Activated CD4-positive, CD25-positive, alpha-beta regulatory T cell (primary cell): ENCODE results near the gene CD72.
"Not testable (repeated sequence)": the region's sequence is repeated elsewhere in the genome, so short reads cannot be mapped to it uniquely, and the experiment has no call there.

Experiments used
- DNase-seq, 4 experiments: peaks; one replicate each; lab custom pipeline; 2025; lab: John Stamatoyannopoulos, UW

CD72 gene

DNA sequence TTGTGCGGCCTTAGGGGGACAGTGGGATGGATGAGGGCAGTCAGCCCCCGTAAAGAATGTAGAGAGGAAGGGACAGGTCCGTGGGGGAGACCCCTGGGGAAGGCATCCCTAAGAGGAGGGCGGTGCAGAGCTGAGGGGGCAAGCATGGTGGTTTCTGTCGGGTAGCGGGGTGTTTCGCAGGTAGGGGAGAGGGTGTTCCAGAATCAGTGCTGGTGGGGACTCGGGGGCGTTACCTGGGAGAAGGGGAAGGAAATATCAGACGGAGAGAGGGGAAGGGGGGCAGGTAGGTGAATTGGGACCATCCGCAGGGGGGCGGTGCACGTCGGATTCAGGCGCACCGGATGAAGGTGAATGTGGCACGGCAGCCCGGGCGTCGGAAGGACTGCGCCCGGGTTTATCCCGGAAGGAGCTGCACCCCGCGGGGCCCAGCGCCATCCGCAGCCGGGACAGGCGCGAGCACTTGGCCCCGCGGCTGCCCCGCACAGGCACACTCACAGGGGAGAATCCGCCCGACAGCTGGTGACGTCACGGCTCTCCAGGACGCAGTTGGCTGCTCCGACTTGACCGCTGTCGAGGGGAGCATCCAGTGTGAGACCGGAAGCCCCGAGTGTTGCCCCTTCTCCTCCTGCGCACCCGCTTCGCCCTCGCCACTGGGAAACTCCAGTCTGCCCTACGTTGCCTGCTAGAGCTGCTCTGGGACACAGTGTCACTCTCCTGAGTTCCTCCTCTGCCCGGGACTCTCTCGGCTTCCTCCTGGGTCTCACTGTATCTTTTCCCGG lies 1.3 kb downstream of the CD72 start:
- DNase-seq, result peak; percentile 31 to 51 (median 34)

GRCh38 chr9:35615981-35616680 lies 2.1 kb downstream of the CD72 start:
- DNase-seq, result no peak

DNA sequence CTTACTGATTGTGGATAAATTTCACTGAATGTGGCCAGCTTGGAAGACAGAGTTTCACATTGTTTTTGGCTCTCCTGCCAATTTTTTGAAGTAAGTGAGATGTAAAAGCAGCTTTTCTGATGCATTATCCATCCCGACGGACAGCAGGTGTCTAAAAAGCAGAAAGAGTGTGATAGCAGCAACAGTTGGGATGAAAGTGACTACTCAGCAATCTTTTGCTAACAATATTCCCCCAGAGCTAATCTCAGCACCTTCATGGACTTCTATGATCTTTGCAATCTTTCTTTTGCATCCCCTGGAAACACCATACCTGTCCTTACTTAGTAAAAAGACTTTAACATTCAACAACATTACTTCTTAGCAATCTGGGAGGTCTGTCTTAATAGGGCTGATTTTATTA lies 5.4 kb downstream of the CD72 start:
- DNase-seq, result no peak

- DNase-seq, result not testable (repeated sequence)
Observed at GRCh38 chr9:35612066-35612465, 6.1 kb downstream of the CD72 start.

DNA sequence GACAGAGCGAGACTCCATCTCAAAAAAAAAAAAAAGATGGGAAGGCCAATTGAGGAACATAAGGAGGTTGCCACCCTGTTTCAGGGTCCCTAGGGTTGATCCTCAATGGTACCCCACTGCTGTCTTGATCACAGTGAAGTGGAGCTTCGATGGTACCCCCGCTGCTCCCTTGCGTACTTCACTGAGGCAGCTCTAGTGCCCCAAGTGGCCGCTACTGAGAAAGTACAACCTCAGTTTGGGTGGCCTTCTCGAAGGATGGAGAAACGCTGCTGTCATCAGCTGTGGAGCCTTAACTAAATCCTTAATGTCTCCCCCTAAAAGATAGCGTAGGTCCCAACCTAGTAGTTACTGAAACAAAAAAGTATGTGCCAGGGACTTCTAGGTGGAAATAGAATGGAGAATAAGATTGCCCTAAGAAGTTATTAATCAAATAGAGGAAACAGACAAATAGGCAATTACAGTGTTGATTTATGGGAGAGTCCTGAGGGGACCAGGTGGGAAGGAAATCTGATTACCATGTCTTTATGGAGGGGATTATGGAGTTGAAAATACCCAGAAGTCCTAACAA lies 6.9 kb downstream of the CD72 start:
- DNase-seq, result peak in 3 of 4 experiments; percentile 21 to 40 (median 21)

GRCh38 chr9:35609820-35610163 lies 8.4 kb downstream of the CD72 start:
- DNase-seq, result no peak

DNA sequence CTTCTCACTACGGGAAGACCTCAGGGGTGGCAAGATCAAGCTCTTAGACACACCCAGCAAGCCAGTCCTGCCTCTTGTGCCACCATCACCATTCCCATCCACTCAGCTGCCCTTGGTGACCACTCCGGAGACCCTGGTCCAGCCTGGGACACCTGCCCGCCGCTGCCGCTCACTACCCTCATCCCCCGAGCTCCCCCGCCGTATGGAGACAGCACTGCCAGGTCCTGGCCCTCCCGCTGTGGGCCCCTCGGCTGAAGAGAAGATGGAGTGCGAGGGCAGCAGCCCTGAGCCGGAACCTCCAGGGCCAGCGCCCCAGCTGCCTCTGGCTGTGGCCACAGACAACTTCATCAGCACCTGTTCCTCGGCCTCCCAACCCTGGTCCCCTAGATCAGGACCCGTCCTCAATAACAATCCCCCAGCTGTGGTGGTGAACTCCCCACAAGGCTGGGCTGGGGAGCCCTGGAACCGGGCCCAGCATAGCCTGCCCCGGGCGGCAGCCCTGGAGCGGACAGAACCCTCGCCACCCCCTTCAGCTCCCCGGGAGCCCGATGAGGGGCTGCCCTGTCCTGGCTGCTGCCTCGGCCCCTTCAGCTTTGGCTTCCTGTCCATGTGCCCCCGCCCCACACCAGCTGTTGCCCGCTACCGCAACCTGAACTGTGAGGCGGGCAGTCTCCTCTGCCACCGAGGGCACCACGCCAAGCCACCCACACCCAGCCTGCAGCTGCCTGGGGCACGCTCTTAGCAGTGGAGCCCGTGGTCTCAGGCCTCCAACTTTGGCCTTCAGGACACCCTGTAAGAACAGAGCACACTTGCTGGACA lies 9.0 kb downstream of the CD72 start:
- no peak for DNase-seq

DNA sequence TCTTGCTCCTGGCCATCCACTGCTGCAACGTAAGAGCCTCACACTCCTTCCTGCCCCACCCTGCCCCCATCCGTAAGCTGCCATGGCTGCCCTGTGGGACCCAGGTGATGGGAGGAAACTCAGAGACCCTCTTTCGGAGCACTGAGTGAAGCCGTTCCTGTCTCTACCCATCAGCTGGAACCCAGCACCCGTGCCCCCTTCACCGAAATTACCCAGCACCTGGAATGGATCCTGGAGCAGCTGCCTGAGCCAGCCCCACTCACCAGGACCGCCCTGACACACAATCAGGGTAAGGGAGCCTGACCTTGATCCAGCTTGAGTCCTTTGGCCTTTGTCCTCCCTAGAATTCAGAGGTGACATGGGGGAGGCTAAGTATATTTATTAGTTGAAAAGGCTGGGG lies 10.0 kb downstream of the CD72 start:
- DNase-seq, result no peak

GRCh38 chr9:35606726-35607125 lies 11.5 kb downstream of the CD72 start:
- no peak for DNase-seq

GRCh38 chr9:35606138-35606504 lies 12.1 kb downstream of the CD72 start:
- DNase-seq, result no peak

- peak in 1 of 4 experiments; percentile 17 for DNase-seq
Observed at GRCh38 chr9:35605351-35606137, 12.7 kb downstream of the CD72 start.

GRCh38 chr9:35604578-35605350 lies 13.4 kb downstream of the CD72 start, which contains the start of gene TESK1:
TESK1 (plus strand) TSS chr9:35605262; CDS start chr9:35605620, 358 bp downstream.
- peak; percentile 61 to 78 (median 72) for DNase-seq

DNA sequence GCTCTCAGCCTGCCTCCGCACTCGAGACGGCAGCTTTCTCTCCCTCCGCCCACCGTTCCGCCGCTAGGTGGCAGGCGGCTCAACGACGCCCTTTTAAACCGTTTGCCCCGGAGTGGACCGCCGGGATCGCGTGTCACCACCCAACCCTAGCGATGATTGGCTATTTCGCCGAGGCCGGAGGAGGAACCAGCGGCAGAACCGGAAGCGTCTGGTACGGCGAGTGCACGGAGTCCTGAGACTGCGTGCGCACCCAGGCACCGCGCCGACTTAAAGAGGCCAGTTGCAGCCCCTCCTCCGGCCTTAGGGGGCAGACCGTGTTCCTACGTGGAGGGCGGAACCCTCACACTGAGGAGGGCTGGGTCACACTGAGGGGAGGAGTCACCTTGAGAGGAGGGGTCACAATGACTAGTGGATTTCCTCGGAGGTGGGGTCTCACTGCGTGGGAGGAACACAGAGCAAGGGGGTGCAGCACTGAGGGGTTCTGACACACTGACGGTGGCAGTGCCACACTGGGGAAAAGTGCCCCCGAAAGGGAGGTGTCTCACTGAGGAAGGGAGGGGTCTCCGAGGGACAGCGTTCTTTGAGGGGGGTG lies 14.1 kb downstream of the CD72 start:
- DNase-seq, result peak; percentile 98 to 99 (median 98)

DNA sequence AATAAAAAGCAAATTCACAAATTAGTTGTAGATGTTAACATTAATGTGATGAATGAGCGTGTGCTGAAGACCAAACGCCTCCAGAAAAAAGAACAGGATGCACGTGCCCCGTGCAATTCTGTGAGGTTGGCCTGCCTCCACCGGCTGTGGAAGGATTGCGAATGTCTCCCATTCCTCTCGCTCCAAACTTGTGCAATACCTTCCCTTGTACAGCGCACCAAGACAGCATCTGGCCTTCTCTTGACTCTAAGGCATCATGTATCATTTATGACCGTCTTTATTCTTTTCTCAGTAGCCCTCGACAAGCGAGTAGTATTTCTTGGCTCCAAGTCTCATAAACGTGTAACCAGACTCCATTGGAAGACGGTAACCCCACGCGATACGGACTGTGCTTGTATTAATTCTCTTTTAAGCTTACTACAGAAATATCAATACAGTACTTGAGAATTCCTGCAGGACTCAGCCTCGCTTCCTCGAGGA lies 14.7 kb downstream of the CD72 start:
- DNase-seq, result no peak

GRCh38 chr9:35599763-35600604 lies 18.2 kb downstream of the CD72 start:
- DNase-seq, result no peak

DNA sequence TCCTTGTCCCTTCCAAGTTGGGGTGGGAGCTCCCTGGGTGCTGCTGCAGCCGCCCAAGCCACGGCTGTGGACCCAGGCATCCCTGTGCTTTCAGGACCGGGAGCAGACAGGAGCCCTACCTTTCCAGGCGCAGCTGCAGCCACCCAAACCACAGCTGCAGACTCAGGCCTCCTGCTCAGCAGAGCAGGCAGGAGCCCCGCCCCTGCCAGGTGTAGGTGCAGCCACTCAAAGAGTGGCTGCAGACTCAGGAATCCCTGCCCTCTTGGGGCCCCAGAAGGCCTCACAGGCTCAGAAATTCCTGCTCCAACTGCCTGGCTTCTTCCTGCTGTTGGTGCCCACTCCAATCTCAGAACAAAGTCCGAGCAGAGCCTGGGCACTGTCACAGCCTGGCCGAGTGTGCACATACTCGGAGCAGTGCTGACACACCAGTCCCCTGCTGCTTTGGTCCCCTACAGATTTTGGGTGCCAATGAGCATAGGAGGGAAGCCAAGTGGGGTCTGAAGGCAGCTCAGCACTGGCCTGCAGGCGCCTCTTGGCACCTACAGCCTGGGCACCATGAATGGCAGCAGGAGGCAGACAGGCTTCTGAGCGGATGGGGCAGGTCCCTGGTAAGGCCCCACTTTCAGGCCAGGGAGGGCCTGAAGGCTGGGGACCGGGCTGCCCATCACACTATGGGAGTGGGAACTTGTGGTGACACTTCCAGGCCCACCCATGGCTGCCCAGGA lies 19.2 kb downstream of the CD72 start:
- no peak for DNase-seq

GRCh38 chr9:35596907-35597306 lies 21.3 kb downstream of the CD72 start:
- DNase-seq, result not testable (repeated sequence)

DNA sequence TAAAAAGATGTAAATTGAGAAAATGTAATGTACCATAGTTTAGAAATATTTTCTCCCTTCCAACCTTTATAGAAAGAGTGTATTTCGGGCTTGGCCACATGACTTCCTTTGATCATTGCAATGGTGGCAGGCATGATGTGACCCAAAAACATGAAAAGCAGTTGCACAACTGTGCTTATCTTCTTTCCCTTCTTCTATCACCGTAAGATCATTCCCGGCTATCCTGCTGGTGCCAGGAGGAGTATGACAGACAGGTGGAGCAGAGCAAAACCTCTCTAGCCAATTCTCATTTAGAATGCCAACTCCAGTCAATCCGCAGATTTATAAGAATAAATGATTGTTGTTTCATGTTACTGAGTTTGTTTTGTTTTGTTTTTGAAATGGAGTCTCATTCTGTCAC lies 23.7 kb downstream of the CD72 start:
- DNase-seq, result no peak

DNA sequence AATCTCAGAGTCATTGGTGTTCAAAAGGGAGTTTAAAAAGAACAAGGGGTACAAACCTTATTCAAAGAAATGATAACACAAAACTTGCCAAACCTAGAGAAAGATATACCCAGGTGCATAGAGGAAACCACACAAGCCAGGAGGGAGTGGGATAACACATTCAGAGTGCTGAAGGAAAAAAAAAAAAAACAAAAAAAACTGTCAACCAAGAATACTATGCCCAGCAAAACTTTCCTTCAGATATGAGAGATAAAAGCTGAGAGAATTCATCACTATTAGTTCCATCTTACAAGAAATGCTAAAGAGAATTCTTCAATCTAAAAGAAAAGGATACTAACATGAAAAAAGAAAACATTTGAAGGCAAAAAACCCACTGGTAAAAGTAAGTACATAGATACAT lies 24.6 kb downstream of the CD72 start:
- DNase-seq, result no peak
